Measurements from ENCODE around the gene NPAS3.

DNA sequence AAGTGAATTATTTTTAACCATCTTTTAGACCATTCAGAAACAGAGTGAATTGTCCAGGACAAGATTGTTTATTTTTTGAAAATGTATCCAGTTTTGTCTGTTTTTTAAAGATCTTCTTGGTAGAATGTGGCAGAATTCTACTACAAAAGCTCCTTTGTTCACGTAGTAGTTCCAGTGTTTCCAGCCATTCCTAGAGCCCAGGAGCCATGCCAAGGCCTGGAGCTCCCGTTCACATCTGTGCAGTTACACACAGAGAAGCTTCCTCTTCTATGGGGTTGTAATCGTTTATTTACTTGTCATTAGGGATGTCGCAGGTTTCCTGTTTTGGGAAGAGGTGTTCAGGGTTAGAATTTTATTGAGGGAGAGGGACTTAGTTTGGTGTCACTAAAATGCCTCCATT is 409.8 kb downstream of the NPAS3 start:
- TF ChIP-seq SIN3A (IDR thresholded peaks at IDR 0.05; ENCODE audit: borderline replicate concordance, insufficient read depth, low read length) (no peak), POLR2AphosphoS5 (IDR thresholded peaks at IDR 0.05; ENCODE audit: low read depth, low read length) (no peak), FOXP2 (optimal IDR thresholded peaks at IDR 0.05; ENCODE audit: borderline replicate concordance, extremely low read depth, extremely low read length, insufficient read depth) (no peak), TAF1 (IDR thresholded peaks at IDR 0.05; ENCODE audit: borderline replicate concordance, insufficient read depth, low read length) (no peak)
- TF ChIP-seq, protein P1, sequence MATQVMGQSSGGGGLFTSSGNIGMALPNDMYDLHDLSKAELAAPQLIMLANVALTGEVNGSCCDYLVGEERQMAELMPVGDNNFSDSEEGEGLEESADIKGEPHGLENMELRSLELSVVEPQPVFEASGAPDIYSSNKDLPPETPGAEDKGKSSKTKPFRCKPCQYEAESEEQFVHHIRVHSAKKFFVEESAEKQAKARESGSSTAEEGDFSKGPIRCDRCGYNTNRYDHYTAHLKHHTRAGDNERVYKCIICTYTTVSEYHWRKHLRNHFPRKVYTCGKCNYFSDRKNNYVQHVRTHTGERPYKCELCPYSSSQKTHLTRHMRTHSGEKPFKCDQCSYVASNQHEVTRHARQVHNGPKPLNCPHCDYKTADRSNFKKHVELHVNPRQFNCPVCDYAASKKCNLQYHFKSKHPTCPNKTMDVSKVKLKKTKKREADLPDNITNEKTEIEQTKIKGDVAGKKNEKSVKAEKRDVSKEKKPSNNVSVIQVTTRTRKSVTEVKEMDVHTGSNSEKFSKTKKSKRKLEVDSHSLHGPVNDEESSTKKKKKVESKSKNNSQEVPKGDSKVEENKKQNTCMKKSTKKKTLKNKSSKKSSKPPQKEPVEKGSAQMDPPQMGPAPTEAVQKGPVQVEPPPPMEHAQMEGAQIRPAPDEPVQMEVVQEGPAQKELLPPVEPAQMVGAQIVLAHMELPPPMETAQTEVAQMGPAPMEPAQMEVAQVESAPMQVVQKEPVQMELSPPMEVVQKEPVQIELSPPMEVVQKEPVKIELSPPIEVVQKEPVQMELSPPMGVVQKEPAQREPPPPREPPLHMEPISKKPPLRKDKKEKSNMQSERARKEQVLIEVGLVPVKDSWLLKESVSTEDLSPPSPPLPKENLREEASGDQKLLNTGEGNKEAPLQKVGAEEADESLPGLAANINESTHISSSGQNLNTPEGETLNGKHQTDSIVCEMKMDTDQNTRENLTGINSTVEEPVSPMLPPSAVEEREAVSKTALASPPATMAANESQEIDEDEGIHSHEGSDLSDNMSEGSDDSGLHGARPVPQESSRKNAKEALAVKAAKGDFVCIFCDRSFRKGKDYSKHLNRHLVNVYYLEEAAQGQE (IDR thresholded peaks at IDR 0.05; ENCODE audit: insufficient read depth in 1 of 2, low read depth in 2 of 2, low read length in 2 of 2): no peak

Measured in PFSK-1 (cell line).